ENCODE measurements around the gene SLC66A3. TPM values are rescaled to one million over a fixed set of nuclear protein-coding genes. Genes with fewer than 3 reads are reported as not detected.
A peak's percentile ranks its signal among the peaks of the same experiment; 100 is the strongest.

The SLC66A3 gene
- total RNA-seq, 1 donor from 2014 or later = 14.3 TPM

DNA sequence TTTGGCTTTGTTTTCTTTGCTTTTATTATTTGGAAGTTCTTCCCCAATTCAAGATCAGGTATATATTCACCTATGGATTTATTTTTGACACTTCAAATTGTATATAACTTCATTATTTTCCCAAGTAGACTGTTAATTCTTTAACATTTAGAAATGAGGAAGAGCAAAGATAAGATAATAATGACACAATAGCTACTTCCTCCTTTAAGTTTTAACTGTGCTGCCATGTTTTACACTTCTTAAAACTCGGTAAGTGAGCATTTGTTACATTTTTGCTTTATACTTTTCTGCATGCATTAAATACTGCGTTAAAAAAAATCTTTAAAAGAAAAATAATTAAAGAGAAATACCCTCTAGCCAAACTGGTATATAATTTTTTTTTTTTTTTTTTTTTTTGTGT lies 32.5 kb downstream of the SLC66A3 start:
- Mint-ChIP-seq H3K36me3 (ENCODE audit: low read depth, unreplicated experiment) (peaks cover 9% of the 10 kb centered on the region), H3K27me3 (ENCODE audit: low read depth, unreplicated experiment) (no peaks in the 10 kb centered on the region), H3K4me1 (ENCODE audit: low read depth, unreplicated experiment) (peaks cover 6% of the 10 kb centered on the region), H3K27ac (ENCODE audit: unreplicated experiment) (peak overlapping the region; percentile 90), H3K9me3 (ENCODE audit: unreplicated experiment) (no peaks in the 10 kb centered on the region), H3K4me3 (ENCODE audit: unreplicated experiment) (no peak overlapping the region)
- no peak overlapping the region for H2AFZ ChIP-seq (ENCODE audit: low read depth, low read length)
- TF ChIP-seq, protein P1, sequence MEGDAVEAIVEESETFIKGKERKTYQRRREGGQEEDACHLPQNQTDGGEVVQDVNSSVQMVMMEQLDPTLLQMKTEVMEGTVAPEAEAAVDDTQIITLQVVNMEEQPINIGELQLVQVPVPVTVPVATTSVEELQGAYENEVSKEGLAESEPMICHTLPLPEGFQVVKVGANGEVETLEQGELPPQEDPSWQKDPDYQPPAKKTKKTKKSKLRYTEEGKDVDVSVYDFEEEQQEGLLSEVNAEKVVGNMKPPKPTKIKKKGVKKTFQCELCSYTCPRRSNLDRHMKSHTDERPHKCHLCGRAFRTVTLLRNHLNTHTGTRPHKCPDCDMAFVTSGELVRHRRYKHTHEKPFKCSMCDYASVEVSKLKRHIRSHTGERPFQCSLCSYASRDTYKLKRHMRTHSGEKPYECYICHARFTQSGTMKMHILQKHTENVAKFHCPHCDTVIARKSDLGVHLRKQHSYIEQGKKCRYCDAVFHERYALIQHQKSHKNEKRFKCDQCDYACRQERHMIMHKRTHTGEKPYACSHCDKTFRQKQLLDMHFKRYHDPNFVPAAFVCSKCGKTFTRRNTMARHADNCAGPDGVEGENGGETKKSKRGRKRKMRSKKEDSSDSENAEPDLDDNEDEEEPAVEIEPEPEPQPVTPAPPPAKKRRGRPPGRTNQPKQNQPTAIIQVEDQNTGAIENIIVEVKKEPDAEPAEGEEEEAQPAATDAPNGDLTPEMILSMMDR (IDR thresholded peaks at IDR 0.05; ENCODE audit: insufficient read depth, low read depth, low read length) = no peak
- TF ChIP-seq EZH2 (IDR thresholded peaks at IDR 0.05; ENCODE audit: insufficient read depth, low read length) = no peak
- no peaks in the 10 kb centered on the region for H3K79me2 ChIP-seq (ENCODE audit: insufficient read depth, low read length)
- no peak for DNase-seq (ENCODE audit: low read depth)
- H4K20me1 ChIP-seq (ENCODE audit: insufficient read depth, low read length) = no peaks in the 10 kb centered on the region
- peaks cover 16% of the 10 kb centered on the region for H3K36me3 ChIP-seq (ENCODE audit: insufficient read depth, low read length)
- no peak overlapping the region for H3K4me2 ChIP-seq (ENCODE audit: low read length)
- no peak overlapping the region for H3K9ac ChIP-seq (ENCODE audit: low read length)
- peaks cover 4% of the 10 kb centered on the region for H3K4me1 ChIP-seq (ENCODE audit: insufficient read depth, low read length)
- no peak overlapping the region for H3K27ac ChIP-seq (ENCODE audit: low read depth, low read length)
- H3K27me3 ChIP-seq (ENCODE audit: insufficient read depth, low read length) = no peaks in the 10 kb centered on the region
- no peak for FAIRE-seq
- no peak overlapping the region for H3K4me3 ChIP-seq (ENCODE audit: insufficient read depth, low read depth, low read length)
- H3K9me3 ChIP-seq (ENCODE audit: insufficient read depth, low read depth, low read length) = no peaks in the 10 kb centered on the region

DNA sequence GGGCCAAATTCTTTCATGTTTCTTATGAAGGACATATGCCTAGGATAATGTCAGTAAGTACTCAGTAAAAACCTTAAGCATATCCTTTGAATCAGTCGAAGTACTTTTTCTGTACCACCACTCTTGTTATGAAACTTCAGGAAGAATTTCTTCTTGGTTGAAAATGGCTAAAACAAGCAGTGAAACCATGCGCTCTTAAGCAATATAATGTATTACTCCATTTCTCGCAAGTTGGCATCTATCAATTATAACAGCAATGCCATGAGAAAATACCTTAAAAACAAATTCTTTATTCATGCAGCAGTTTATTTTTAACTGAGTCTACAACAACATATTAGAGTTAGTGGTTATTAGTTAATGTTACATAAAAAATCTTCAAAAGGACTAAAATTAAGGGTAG lies 41.0 kb downstream of the SLC66A3 start:
- Histone ChIP-seq H3K36me3 (ENCODE audit: insufficient read depth, low read length) (peaks cover 48% of the 10 kb centered on the region), H3K4me3 (ENCODE audit: insufficient read depth, low read depth, low read length) (no peak overlapping the region), H3K9ac (ENCODE audit: low read length) (no peak overlapping the region), H3K27ac (ENCODE audit: low read depth, low read length) (no peak overlapping the region), H3K27me3 (ENCODE audit: insufficient read depth, low read length) (no peaks in the 10 kb centered on the region), H3K79me2 (ENCODE audit: insufficient read depth, low read length) (no peaks in the 10 kb centered on the region), H3K4me2 (ENCODE audit: low read length) (no peak overlapping the region), H4K20me1 (ENCODE audit: insufficient read depth, low read length) (no peaks in the 10 kb centered on the region), H3K4me1 (ENCODE audit: insufficient read depth, low read length) (no peaks in the 10 kb centered on the region), H2AFZ (ENCODE audit: low read depth, low read length) (no peak overlapping the region), H3K9me3 (ENCODE audit: insufficient read depth, low read depth, low read length) (no peaks in the 10 kb centered on the region)
- no peaks in the 10 kb centered on the region for H3K4me1 Mint-ChIP-seq (ENCODE audit: low read depth, unreplicated experiment)
- H3K9me3 Mint-ChIP-seq (ENCODE audit: unreplicated experiment) = no peaks in the 10 kb centered on the region
- no peak overlapping the region for H3K27ac Mint-ChIP-seq (ENCODE audit: unreplicated experiment)
- no peak for TF ChIP-seq EZH2 (IDR thresholded peaks at IDR 0.05; ENCODE audit: insufficient read depth, low read length)
- TF ChIP-seq, protein P1 (IDR thresholded peaks at IDR 0.05; ENCODE audit: insufficient read depth, low read depth, low read length) = no peak
- no peaks in the 10 kb centered on the region for H3K27me3 Mint-ChIP-seq (ENCODE audit: low read depth, unreplicated experiment)
- FAIRE-seq (no peak), DNase-seq (ENCODE audit: low read depth) (no peak)
- H3K4me3 Mint-ChIP-seq (ENCODE audit: unreplicated experiment) = no peak overlapping the region
- H3K36me3 Mint-ChIP-seq (ENCODE audit: low read depth, unreplicated experiment) = no peaks in the 10 kb centered on the region

DNA sequence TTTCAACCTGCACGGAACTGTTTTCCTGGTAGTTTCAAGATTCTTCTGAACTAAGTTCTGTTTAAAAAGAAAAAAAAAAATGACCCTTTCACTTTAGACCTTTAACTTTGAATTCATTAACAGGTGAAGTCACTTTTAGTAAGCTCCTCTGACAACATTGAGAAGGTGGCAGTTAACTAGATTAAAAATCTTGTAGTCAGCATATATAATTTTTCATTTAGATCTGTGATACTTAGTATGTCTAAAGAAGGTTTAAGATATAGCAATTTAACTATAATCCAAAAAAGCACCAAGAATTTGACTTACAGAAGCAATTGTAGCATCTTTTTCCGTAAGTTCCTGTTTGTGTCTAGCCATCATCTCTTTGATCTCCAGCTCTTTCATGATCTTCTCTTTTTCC lies 45.4 kb downstream of the SLC66A3 start:
- Histone ChIP-seq H3K36me3 (ENCODE audit: insufficient read depth, low read length) (peaks cover 39% of the 10 kb centered on the region), H3K9me3 (ENCODE audit: insufficient read depth, low read depth, low read length) (no peaks in the 10 kb centered on the region), H3K27ac (ENCODE audit: low read depth, low read length) (no peak overlapping the region), H3K4me3 (ENCODE audit: insufficient read depth, low read depth, low read length) (no peak overlapping the region), H3K9ac (ENCODE audit: low read length) (no peak overlapping the region), H3K79me2 (ENCODE audit: insufficient read depth, low read length) (no peaks in the 10 kb centered on the region), H3K27me3 (ENCODE audit: insufficient read depth, low read length) (no peaks in the 10 kb centered on the region), H4K20me1 (ENCODE audit: insufficient read depth, low read length) (no peaks in the 10 kb centered on the region), H3K4me2 (ENCODE audit: low read length) (no peak overlapping the region), H3K4me1 (ENCODE audit: insufficient read depth, low read length) (peaks cover 7% of the 10 kb centered on the region), H2AFZ (ENCODE audit: low read depth, low read length) (no peak overlapping the region)
- peaks cover 5% of the 10 kb centered on the region for H3K4me1 Mint-ChIP-seq (ENCODE audit: low read depth, unreplicated experiment)
- no peaks in the 10 kb centered on the region for H3K27me3 Mint-ChIP-seq (ENCODE audit: low read depth, unreplicated experiment)
- peaks cover 2% of the 10 kb centered on the region for H3K36me3 Mint-ChIP-seq (ENCODE audit: low read depth, unreplicated experiment)
- no peak overlapping the region for H3K4me3 Mint-ChIP-seq (ENCODE audit: unreplicated experiment)
- no peak overlapping the region for H3K27ac Mint-ChIP-seq (ENCODE audit: unreplicated experiment)
- no peaks in the 10 kb centered on the region for H3K9me3 Mint-ChIP-seq (ENCODE audit: unreplicated experiment)
- DNase-seq (ENCODE audit: low read depth) = no peak
- no peak for FAIRE-seq
- TF ChIP-seq, protein P1 (IDR thresholded peaks at IDR 0.05; ENCODE audit: insufficient read depth, low read depth, low read length) = no peak
- no peak for TF ChIP-seq EZH2 (IDR thresholded peaks at IDR 0.05; ENCODE audit: insufficient read depth, low read length)

Measured in astrocyte (in vitro differentiated cells and primary cell).